Measurements from ENCODE around the gene SMPD2.

- TF ChIP-seq POLR2A (IDR thresholded peaks at IDR 0.05) (no peak), CTCF (IDR thresholded peaks at IDR 0.05) (no peak), POLR2AphosphoS5 (IDR thresholded peaks at IDR 0.05) (no peak)
Measured at GRCh38 chr6:109406196-109406595, 34.3 kb upstream of the SMPD2 start.
